ENCODE data around the gene DEDD. TPM values are rescaled to one million over a fixed set of nuclear protein-coding genes. Genes with fewer than 3 reads are reported as not detected.

Gene DEDD
- total RNA-seq, 1 experiment from 2014 or later: 39.2 TPM

DNA sequence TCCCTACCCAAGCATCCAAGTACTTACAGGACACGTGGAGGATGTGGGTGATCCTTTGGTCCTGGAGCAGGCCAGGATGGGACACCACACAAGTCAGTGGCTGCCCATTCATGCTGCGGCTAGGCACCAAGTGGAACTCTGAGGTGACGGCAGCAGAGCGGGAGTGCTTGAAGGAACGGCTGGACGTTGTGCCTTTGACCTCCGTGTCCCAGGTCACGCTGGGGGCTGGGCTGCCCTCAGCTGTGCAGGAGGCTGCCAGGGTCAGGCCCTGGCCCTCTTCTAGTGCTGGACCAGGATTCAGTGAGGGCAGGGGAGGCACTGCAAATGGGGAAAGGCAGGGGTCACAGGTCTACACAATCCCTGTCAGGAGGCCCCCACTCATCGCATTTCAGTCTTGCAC is 55.0 kb downstream of the DEDD start:
- Histone ChIP-seq H3K9me3 (ENCODE audit: low read length) (no peaks in the 10 kb centered on the region), H3F3A (ENCODE audit: low read length, unreplicated experiment) (no peaks in the 10 kb centered on the region), H3K27ac (ENCODE audit: low read length) (no peak overlapping the region), H3K4me3 (ENCODE audit: low read length) (no peak overlapping the region), H2AFZ (ENCODE audit: low read length) (no peak overlapping the region), H3K9me2 (replicated peaks; ENCODE audit: low read length) (no peaks in the 10 kb centered on the region), H3K79me2 (ENCODE audit: low read length) (no peaks in the 10 kb centered on the region), H3K27me3 (ENCODE audit: low read length) (no peaks in the 10 kb centered on the region), H3K4me2 (ENCODE audit: low read length) (no peak overlapping the region), H3K4me1 (ENCODE audit: insufficient read depth, low read length) (peaks cover 19% of the 10 kb centered on the region), H3K36me3 (ENCODE audit: low read depth, low read length) (no peaks in the 10 kb centered on the region), H3K9ac (ENCODE audit: low read length) (no peak overlapping the region), H4K20me1 (ENCODE audit: low read length) (no peaks in the 10 kb centered on the region)
- TF ChIP-seq EZH2 (IDR thresholded peaks at IDR 0.05; ENCODE audit: low read length, unreplicated experiment) (no peak), EZH2phosphoT487 (IDR thresholded peaks at IDR 0.05; ENCODE audit: borderline replicate concordance, low read length) (no peak)
- TF ChIP-seq, protein P1, sequence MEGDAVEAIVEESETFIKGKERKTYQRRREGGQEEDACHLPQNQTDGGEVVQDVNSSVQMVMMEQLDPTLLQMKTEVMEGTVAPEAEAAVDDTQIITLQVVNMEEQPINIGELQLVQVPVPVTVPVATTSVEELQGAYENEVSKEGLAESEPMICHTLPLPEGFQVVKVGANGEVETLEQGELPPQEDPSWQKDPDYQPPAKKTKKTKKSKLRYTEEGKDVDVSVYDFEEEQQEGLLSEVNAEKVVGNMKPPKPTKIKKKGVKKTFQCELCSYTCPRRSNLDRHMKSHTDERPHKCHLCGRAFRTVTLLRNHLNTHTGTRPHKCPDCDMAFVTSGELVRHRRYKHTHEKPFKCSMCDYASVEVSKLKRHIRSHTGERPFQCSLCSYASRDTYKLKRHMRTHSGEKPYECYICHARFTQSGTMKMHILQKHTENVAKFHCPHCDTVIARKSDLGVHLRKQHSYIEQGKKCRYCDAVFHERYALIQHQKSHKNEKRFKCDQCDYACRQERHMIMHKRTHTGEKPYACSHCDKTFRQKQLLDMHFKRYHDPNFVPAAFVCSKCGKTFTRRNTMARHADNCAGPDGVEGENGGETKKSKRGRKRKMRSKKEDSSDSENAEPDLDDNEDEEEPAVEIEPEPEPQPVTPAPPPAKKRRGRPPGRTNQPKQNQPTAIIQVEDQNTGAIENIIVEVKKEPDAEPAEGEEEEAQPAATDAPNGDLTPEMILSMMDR (conservative IDR thresholded peaks at IDR 0.05; ENCODE audit: low read depth, low read length): no peak
- DNase-seq (no peak), ATAC-seq (no peak)
- CTCF ChIA-PET: no interaction called here
- intact Hi-C loops (cut with micrococcal nuclease): no loop called here
- POLR2A ChIA-PET (ENCODE audit: unreplicated experiment): no interaction called here
- no TSS peak for BruUV-seq (replicated peaks)

DNA sequence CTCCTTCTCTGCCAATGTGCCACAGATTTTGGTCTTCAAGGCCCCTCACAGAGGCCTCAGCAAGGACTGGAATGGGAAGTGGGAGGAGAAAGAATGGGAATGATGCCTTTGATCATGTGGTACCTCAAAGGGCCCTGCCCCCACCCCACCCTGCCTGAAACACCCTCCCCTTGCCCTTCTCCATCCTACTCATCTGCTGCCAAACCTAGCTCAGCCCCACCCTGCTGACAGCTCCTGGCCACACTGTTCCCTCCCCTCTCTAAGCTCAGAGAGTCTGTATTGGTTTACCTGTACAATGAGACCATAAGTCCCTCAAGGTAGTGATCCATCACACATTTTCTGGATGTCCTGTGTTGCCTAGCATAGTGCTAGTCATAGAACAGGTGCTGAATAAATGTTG is 56.1 kb downstream of the DEDD start:
- no peaks in the 10 kb centered on the region for H3F3A ChIP-seq (ENCODE audit: low read length, unreplicated experiment)
- no peak overlapping the region for H2AFZ ChIP-seq (ENCODE audit: low read length)
- H3K4me3 ChIP-seq (ENCODE audit: low read length): no peak overlapping the region
- H3K9me2 ChIP-seq (replicated peaks; ENCODE audit: low read length): no peaks in the 10 kb centered on the region
- H3K4me2 ChIP-seq (ENCODE audit: low read length): no peak overlapping the region
- no peak overlapping the region for H3K27ac ChIP-seq (ENCODE audit: low read length)
- intact Hi-C loops (cut with micrococcal nuclease): no loop called here
- ATAC-seq (no peak), DNase-seq (no peak)
- no peaks in the 10 kb centered on the region for H3K9me3 ChIP-seq (ENCODE audit: low read length)
- H3K27me3 ChIP-seq (ENCODE audit: low read length): no peaks in the 10 kb centered on the region
- POLR2A ChIA-PET (ENCODE audit: unreplicated experiment): no interaction called here
- H4K20me1 ChIP-seq (ENCODE audit: low read length): no peaks in the 10 kb centered on the region
- TF ChIP-seq EZH2 (IDR thresholded peaks at IDR 0.05; ENCODE audit: low read length, unreplicated experiment) (no peak), EZH2phosphoT487 (IDR thresholded peaks at IDR 0.05; ENCODE audit: borderline replicate concordance, low read length) (no peak)
- TF ChIP-seq, protein P1 (conservative IDR thresholded peaks at IDR 0.05; ENCODE audit: low read depth, low read length): no peak
- H3K79me2 ChIP-seq (ENCODE audit: low read length): no peaks in the 10 kb centered on the region
- H3K9ac ChIP-seq (ENCODE audit: low read length): no peak overlapping the region
- CTCF ChIA-PET: no interaction called here
- peaks cover 9% of the 10 kb centered on the region for H3K4me1 ChIP-seq (ENCODE audit: insufficient read depth, low read length)
- H3K36me3 ChIP-seq (ENCODE audit: low read depth, low read length): no peaks in the 10 kb centered on the region
- BruUV-seq (replicated peaks): no TSS peak

DNA sequence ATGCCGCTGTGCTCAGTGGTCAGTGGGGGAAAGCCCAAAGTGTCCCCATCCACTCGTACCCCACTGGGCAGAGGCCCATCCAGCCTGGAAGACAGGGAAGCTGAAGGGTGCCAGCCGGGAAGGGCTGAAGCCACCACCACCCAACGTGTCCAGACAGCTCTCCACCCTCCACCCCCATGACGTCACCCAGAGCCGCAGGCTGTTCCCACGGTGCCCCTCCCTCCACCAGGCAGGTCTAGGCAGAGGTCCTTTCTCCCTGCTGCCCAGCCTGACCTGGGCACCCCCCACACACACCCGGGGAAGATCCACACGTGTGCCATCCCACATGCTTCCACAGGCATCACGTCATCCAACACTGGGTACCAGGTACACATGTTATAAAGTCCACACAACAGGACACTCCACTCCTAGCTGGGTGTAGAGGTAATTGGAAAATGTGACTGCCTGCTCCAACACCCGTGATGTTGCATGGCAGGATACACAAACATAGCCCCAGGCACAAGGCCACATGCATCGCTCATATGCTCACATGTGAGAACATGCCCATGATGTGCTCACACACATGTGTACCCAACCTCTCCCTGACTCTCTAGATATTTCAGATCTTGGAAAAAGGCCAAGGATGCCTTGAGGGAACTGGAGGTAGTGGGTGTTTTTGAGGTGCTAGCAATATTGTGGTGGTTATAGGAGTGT is 57.6 kb downstream of the DEDD start:
- no peak overlapping the region for H3K4me3 ChIP-seq (ENCODE audit: low read length)
- TF ChIP-seq EZH2phosphoT487 (IDR thresholded peaks at IDR 0.05; ENCODE audit: borderline replicate concordance, low read length) (no peak), EZH2 (IDR thresholded peaks at IDR 0.05; ENCODE audit: low read length, unreplicated experiment) (no peak)
- TF ChIP-seq, protein P1 (conservative IDR thresholded peaks at IDR 0.05; ENCODE audit: low read depth, low read length): no peak
- no peak overlapping the region for H3K27ac ChIP-seq (ENCODE audit: low read length)
- H3K9me3 ChIP-seq (ENCODE audit: low read length): no peaks in the 10 kb centered on the region
- H3K4me1 ChIP-seq (ENCODE audit: insufficient read depth, low read length): no peaks in the 10 kb centered on the region
- intact Hi-C loops (cut with micrococcal nuclease): no loop called here
- no peak overlapping the region for H3K4me2 ChIP-seq (ENCODE audit: low read length)
- POLR2A ChIA-PET (ENCODE audit: unreplicated experiment): no interaction called here
- no peak overlapping the region for H2AFZ ChIP-seq (ENCODE audit: low read length)
- no peaks in the 10 kb centered on the region for H3K79me2 ChIP-seq (ENCODE audit: low read length)
- H3K27me3 ChIP-seq (ENCODE audit: low read length): no peaks in the 10 kb centered on the region
- CTCF ChIA-PET: no interaction called here
- BruUV-seq (replicated peaks): no TSS peak
- no peaks in the 10 kb centered on the region for H3K36me3 ChIP-seq (ENCODE audit: low read depth, low read length)
- no peaks in the 10 kb centered on the region for H4K20me1 ChIP-seq (ENCODE audit: low read length)
- H3K9ac ChIP-seq (ENCODE audit: low read length): no peak overlapping the region
- no peak for ATAC-seq
- no peaks in the 10 kb centered on the region for H3K9me2 ChIP-seq (replicated peaks; ENCODE audit: low read length)
- no peak for DNase-seq
- no peaks in the 10 kb centered on the region for H3F3A ChIP-seq (ENCODE audit: low read length, unreplicated experiment)

Data from PC-3 (cell line).